ENCODE results near the gene MAL.

MAL gene

DNA sequence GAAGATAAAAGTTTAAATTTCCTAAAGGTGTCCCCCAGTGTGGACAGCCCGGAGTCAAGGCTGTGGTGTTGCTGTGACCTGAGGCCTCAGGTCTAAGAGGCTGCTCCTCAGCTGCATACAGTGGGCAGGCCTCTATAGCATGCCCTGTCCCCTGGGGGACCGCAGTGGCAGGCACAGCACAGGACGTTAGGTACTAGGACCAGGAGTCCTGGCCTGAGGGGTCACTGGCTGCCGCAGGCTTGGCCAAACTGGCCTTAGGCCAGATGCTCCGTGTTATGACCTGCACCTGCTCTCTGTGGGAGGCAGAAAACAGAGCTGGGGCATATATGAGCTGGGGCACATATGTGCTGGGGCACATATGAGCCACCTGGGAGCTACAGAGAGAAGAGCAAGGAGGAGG, 21.2 kb upstream of the MAL start:
- Mint-ChIP-seq H3K9me3 (no peaks in the 10 kb centered on the region), H3K4me1 (ENCODE audit: low read depth in 2 of 2) (peaks cover 0 to 6% of the 10 kb centered on the region in 2 donors), H3K36me3 (ENCODE audit: insufficient read depth) (peaks cover 3% of the 10 kb centered on the region), H3K27me3 (peaks cover 19 to 68% of the 10 kb centered on the region in 2 donors), H3K4me3 (no peak overlapping the region), H3K27ac (no peak overlapping the region)
- ATAC-seq (replicated peaks) (no peak), DNase-seq (no peak)

DNA sequence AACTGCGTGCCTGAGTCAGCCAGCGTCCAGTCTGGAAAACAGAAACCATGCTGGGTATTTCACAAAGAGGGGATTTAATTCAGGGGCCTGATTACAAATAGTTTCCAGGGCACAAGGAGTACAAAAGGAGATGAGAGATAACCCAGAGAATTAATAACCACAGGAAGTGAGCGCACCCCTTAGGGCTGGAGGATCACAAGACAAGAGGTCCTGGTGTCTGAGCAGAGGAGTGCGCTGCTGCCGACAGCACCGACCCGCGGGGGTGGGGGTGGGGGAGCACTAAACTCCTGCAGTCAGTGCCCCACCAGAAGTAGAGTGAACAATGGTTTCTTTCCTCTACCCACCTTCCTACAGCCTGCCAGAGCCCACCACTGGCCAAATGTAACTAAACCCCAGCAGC, 20.8 kb upstream of the MAL start:
- H3K36me3 Mint-ChIP-seq (ENCODE audit: insufficient read depth) = peaks cover 3% of the 10 kb centered on the region
- no peak for ATAC-seq (replicated peaks)

DNA sequence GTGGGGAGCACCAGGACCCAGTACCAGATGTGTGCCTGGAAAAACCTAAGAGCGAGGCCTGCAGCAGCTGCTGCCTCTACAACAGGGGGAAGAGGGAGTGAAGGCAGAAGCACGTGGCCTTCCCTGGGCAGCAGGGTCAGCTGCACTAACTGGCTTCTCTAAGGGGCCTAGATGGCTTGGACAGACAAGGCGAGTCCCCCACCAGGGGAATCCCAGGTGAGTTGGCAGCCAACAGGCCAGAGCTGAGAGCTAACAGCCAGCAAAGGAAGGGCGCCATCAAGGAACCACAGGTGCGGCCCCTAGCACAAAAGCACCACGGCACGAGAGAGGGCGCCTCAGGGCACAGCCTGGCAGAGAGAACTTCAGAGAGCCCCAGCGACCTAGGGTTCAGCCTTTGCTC, 19.8 kb upstream of the MAL start:
- DNase-seq = no peak
- no peak overlapping the region for H3K27ac Mint-ChIP-seq
- H3K4me1 Mint-ChIP-seq (ENCODE audit: low read depth in 2 of 2) = peaks cover 0 to 6% of the 10 kb centered on the region in 2 donors
- peaks cover 14 to 54% of the 10 kb centered on the region in 2 donors for H3K27me3 Mint-ChIP-seq
- no peaks in the 10 kb centered on the region for H3K9me3 Mint-ChIP-seq
- H3K4me3 Mint-ChIP-seq = no peak overlapping the region
- no peak for ATAC-seq (replicated peaks)
- peaks cover 3% of the 10 kb centered on the region for H3K36me3 Mint-ChIP-seq (ENCODE audit: insufficient read depth)

More for the DNA sequence above, 20.8 kb upstream of the MAL start:
- no peak overlapping the region for H3K4me3 Mint-ChIP-seq
- peaks cover 15 to 64% of the 10 kb centered on the region in 2 donors for H3K27me3 Mint-ChIP-seq
- H3K27ac Mint-ChIP-seq = no peak overlapping the region
- DNase-seq = no peak
- H3K9me3 Mint-ChIP-seq = no peaks in the 10 kb centered on the region
- H3K4me1 Mint-ChIP-seq (ENCODE audit: low read depth in 2 of 2) = peaks cover 0 to 6% of the 10 kb centered on the region in 2 donors

DNA sequence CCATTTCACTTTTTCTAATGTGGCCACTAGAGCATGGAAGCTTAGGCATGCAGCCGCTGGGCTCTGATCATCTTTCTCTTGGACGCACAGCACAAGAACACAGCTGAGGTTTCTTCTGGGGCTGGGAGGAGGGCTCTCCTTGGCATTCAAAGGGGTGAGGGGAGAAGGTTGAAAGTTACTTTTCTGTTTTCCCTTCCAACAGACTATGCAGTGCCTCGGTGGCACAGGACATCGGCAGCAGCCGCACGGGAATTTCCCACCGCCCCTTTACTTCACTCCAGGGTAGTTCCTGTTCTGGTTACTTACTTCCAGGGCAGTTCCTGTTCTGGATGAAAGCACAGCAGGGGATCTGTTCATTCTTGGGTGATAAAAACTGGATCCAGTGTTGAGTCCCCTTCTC, 18.9 kb upstream of the MAL start:
- H3K36me3 Mint-ChIP-seq (ENCODE audit: insufficient read depth) = peaks cover 3% of the 10 kb centered on the region
- H3K27ac Mint-ChIP-seq = no peak overlapping the region
- ATAC-seq (replicated peaks) (no peak), DNase-seq (no peak)
- H3K4me3 Mint-ChIP-seq = no peak overlapping the region
- H3K9me3 Mint-ChIP-seq = no peaks in the 10 kb centered on the region
- peaks cover 0 to 6% of the 10 kb centered on the region in 2 donors for H3K4me1 Mint-ChIP-seq (ENCODE audit: low read depth in 2 of 2)
- peaks cover 14 to 54% of the 10 kb centered on the region in 2 donors for H3K27me3 Mint-ChIP-seq

DNA sequence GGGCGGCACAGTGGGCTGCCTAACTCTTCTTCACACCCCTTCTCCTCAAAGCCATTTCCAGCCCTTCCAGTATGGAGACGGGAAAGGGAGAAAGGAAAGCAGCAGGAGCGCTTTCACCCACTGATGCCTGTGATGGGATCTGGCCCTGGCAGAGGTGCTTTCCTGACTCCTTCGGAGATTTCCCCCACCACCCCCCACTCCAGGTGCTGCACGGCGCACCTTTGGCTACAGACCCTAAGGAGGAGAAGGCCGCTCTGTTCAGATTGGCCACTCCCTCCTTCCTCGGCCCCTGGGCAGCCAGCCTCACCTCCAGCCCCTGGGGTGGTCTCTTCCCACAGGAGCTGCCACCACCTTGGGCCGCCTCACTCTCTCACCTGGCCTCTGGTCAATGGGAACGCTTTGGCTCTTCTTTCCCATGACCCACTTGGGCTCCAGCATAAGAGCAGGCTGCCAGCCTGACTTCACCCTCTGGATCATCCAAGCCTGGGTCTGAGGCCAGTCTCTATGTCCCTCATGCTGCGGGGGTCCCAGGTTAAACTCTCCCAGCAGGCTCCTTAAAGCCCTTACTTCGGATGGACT, 18.4 kb upstream of the MAL start:
- no peaks in the 10 kb centered on the region for H3K9me3 Mint-ChIP-seq
- no peak overlapping the region for H3K27ac Mint-ChIP-seq
- ATAC-seq (replicated peaks) = no peak
- no peak overlapping the region for H3K4me3 Mint-ChIP-seq
- H3K27me3 Mint-ChIP-seq = peaks cover 14 to 54% of the 10 kb centered on the region in 2 donors
- DNase-seq = no peak
- peaks cover 3% of the 10 kb centered on the region for H3K36me3 Mint-ChIP-seq (ENCODE audit: insufficient read depth)
- H3K4me1 Mint-ChIP-seq (ENCODE audit: low read depth in 2 of 2) = peaks cover 0 to 6% of the 10 kb centered on the region in 2 donors

- H3K4me3 Mint-ChIP-seq = no peak overlapping the region
- peaks cover 3% of the 10 kb centered on the region for H3K36me3 Mint-ChIP-seq (ENCODE audit: insufficient read depth)
- DNase-seq = no peak
- no peak for ATAC-seq (replicated peaks)
- H3K27ac Mint-ChIP-seq = no peak overlapping the region
- peaks cover 0 to 6% of the 10 kb centered on the region in 2 donors for H3K4me1 Mint-ChIP-seq (ENCODE audit: low read depth in 2 of 2)
- peaks cover 14 to 47% of the 10 kb centered on the region in 2 donors for H3K27me3 Mint-ChIP-seq
- no peaks in the 10 kb centered on the region for H3K9me3 Mint-ChIP-seq
Observed at GRCh38 chr2:95007822-95008221, 17.7 kb upstream of the MAL start.

GRCh38 chr2:95008306-95008705, 17.2 kb upstream of the MAL start:
- H3K27me3 Mint-ChIP-seq = peaks cover 14 to 50% of the 10 kb centered on the region in 2 donors
- H3K27ac Mint-ChIP-seq = no peak overlapping the region
- H3K36me3 Mint-ChIP-seq (ENCODE audit: insufficient read depth) = peaks cover 3% of the 10 kb centered on the region
- DNase-seq = no peak
- H3K4me1 Mint-ChIP-seq (ENCODE audit: low read depth in 2 of 2) = peaks cover 0 to 6% of the 10 kb centered on the region in 2 donors
- H3K9me3 Mint-ChIP-seq = no peaks in the 10 kb centered on the region
- H3K4me3 Mint-ChIP-seq = no peak overlapping the region
- no peak for ATAC-seq (replicated peaks)

DNA sequence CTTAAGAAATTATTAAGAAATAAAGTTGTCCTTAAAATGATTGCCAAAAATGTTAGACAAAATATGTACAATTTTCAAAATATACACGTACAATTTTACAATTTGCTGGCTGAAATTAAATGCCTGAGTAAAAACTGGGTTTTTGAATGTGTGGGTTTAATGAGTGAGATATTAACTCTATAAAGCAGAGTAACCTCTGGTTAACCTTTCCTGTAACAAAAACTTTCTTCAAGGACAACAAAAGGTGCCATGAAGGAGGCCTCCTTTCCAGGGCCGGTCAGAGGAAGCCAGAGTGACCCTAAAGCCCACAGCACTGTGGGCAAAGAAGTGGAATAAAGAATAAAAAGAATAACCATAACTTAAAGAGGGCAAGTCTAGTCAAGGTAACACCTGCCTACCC, 16.5 kb upstream of the MAL start:
- Mint-ChIP-seq H3K4me1 (ENCODE audit: low read depth in 2 of 2) (peaks cover 0 to 6% of the 10 kb centered on the region in 2 donors), H3K4me3 (no peak overlapping the region), H3K27ac (no peak overlapping the region), H3K27me3 (peaks cover 14 to 51% of the 10 kb centered on the region in 2 donors), H3K36me3 (ENCODE audit: insufficient read depth) (peaks cover 3% of the 10 kb centered on the region), H3K9me3 (no peaks in the 10 kb centered on the region)
- ATAC-seq (replicated peaks) (no peak), DNase-seq (no peak)

DNA sequence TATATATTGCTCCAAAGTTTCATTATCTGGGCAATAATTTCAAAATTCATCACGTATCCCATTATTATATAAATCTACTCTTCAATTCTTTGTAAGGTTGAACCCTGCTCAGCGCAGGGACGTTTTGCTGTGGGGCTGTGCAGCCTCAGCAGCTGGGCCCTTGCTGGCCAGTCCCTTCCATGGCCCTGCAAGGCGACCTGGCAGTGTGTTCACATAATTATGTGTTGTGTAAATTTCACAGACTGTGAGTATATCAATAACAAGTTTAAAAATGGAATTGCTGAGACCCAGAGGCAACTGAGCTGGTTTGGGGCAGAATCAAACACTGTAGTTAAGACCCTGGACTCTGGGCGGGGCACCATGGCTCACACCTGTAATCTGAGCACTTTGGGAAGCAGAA, 16.1 kb upstream of the MAL start:
- DNase-seq (no peak), ATAC-seq (replicated peaks) (no peak)
- Mint-ChIP-seq H3K27ac (no peak overlapping the region), H3K9me3 (no peaks in the 10 kb centered on the region), H3K4me1 (ENCODE audit: low read depth in 2 of 2) (peaks cover 0 to 2% of the 10 kb centered on the region in 2 donors), H3K4me3 (no peak overlapping the region), H3K27me3 (peaks cover 10 to 51% of the 10 kb centered on the region in 2 donors), H3K36me3 (ENCODE audit: insufficient read depth) (peaks cover 2% of the 10 kb centered on the region)

GRCh38 chr2:95010126-95010525, 15.4 kb upstream of the MAL start:
- Mint-ChIP-seq H3K27ac (no peak overlapping the region), H3K27me3 (peaks cover 7 to 50% of the 10 kb centered on the region in 2 donors), H3K4me1 (ENCODE audit: low read depth in 2 of 2) (no peaks in the 10 kb centered on the region), H3K4me3 (no peak overlapping the region), H3K9me3 (no peaks in the 10 kb centered on the region), H3K36me3 (ENCODE audit: insufficient read depth) (no peaks in the 10 kb centered on the region)
- no peak for ATAC-seq (replicated peaks)
- DNase-seq = no peak

GRCh38 chr2:95010718-95011117, 14.8 kb upstream of the MAL start:
- Mint-ChIP-seq H3K9me3 (no peaks in the 10 kb centered on the region), H3K27ac (no peak overlapping the region), H3K4me1 (ENCODE audit: low read depth in 2 of 2) (no peaks in the 10 kb centered on the region), H3K36me3 (ENCODE audit: insufficient read depth) (no peaks in the 10 kb centered on the region), H3K27me3 (peaks cover 7 to 50% of the 10 kb centered on the region in 2 donors), H3K4me3 (no peak overlapping the region)
- ATAC-seq (replicated peaks) (no peak), DNase-seq (no peak)

DNA sequence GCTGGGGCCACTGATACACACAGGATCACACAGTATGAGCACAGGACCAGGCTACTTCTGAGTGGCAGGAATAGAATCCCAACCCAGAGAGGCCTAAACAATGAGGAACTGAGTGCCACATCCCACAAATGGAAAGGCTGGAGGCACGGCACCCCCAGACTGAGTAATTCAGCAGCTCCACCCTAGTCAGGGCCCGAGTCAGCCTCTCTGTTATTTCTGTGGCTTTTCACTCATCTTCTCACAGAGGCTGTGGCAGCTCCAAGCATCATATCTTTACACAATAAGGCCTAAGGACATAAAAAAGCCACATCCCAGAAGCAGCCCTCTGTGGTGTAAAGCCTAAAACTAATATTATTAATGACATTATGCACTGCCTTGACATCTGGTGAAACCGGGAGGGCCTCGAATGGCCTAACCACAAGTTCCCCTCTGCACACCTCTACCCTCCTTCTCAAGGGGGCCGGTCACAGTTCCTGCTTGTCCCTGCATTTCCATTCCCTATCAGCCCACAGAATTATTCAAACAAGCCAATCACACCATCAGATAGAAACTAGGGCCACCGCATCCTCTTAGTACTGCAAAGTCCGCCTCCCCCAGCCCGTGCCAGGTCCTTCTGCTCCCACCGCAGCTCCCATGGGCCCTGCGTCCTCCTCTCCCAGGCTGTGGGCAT, 12.5 kb upstream of the MAL start:
- Mint-ChIP-seq H3K27me3 (peaks cover 7 to 43% of the 10 kb centered on the region in 2 donors), H3K4me3 (no peak overlapping the region), H3K27ac (no peak overlapping the region), H3K36me3 (ENCODE audit: insufficient read depth) (no peaks in the 10 kb centered on the region), H3K9me3 (no peaks in the 10 kb centered on the region), H3K4me1 (ENCODE audit: low read depth in 2 of 2) (peaks cover 0 to 3% of the 10 kb centered on the region in 2 donors)
- no peak for ATAC-seq (replicated peaks)
- DNase-seq = no peak

GRCh38 chr2:95013726-95014125, 11.8 kb upstream of the MAL start:
- H3K27ac Mint-ChIP-seq = no peak overlapping the region
- peaks cover 0 to 3% of the 10 kb centered on the region in 2 donors for H3K4me1 Mint-ChIP-seq (ENCODE audit: low read depth in 2 of 2)
- no peak for DNase-seq
- no peak overlapping the region for H3K4me3 Mint-ChIP-seq
- ATAC-seq (replicated peaks) = no peak
- no peaks in the 10 kb centered on the region for H3K36me3 Mint-ChIP-seq (ENCODE audit: insufficient read depth)
- H3K9me3 Mint-ChIP-seq = no peaks in the 10 kb centered on the region
- H3K27me3 Mint-ChIP-seq = peaks cover 7 to 41% of the 10 kb centered on the region in 2 donors

DNA sequence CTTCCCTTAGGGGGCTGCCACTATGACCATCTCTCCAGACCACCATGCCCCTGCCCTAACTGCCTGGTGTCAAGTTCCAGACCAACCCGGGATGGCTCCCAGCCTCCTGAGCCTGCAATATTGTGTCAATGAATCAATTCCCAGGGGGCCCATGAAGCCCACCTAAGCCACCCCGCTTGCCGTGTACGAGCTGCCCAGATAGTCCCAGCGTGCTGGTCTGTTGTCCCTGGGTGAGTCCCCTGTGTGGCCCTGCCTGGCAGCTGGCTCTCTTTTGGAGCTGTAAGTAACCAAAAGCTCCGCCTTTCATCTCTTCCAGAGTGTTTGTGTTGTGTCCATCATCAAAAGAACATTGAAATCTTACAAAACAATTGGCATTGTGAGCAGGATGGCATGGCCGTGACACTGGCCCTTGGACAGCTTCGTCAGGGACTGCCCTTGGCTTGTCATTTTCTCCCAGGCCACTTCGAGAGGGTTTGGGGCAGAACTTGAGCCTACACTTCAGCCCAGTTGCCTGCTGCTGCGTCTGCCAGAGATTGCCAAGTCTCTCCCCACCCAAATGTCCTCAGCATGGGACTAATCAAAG, 11.3 kb upstream of the MAL start:
- ATAC-seq (replicated peaks) = no peak
- Mint-ChIP-seq H3K4me1 (ENCODE audit: low read depth in 2 of 2) (peaks cover 0 to 3% of the 10 kb centered on the region in 2 donors), H3K9me3 (no peaks in the 10 kb centered on the region), H3K27me3 (peaks cover 7 to 46% of the 10 kb centered on the region in 2 donors), H3K4me3 (no peak overlapping the region), H3K27ac (no peak overlapping the region), H3K36me3 (ENCODE audit: insufficient read depth) (no peaks in the 10 kb centered on the region)
- no peak for DNase-seq
